SK-N-SH (cell line): ENCODE results near the gene CYP11A1. TPM values are rescaled to one million over a fixed set of nuclear protein-coding genes. Genes with fewer than 3 reads are reported as not detected.
A peak's percentile ranks its signal among the peaks of the same experiment; 100 is the strongest.

ENCODE experiments used
- CTCF ChIA-PET: fragments of 300-600, 350-600 bp; formaldehyde crosslinking; extraction: SDS; loops from one replicate; lab custom pipeline; 2021; lab: Yijun Ruan, JAX
- POLR2A ChIA-PET: fragments of 350-600 bp; sonication (Branson Sonifier 250); formaldehyde crosslinking; extraction: SDS; loops from one replicate; lab custom pipeline; 2020; ENCODE audit warnings: antibody characterized with exemption, inconsistent platforms; lab: Yijun Ruan, JAX
- DNase-seq: peaks from one replicate; pipeline ENCODE4 v3.0.0; 2012
- H2AFZ ChIP-seq: fragments of 200-600 bp; sonication (generic); 2 replicates; pipeline ENCODE4 v1.8.1; 2016; ENCODE audit warnings: antibody characterized with exemption, mild to moderate bottlenecking, low read depth
- H3F3A ChIP-seq: fragments of 200-600 bp; sonication (generic); replicated peaks from 2 replicates; pipeline ENCODE3; 2016; ENCODE audit warnings: antibody characterized with exemption, mild to moderate bottlenecking; ENCODE audit not compliant: insufficient read depth
- H3K27ac ChIP-seq, 2 experiments: fragments of 200-500 bp in 1 of 2; fragments of 200-600 bp in 1 of 2; sonication (Bioruptor generic) in 1 of 2; sonication (generic), shearing (Covaris generic) in 1 of 2; 2 replicates each; pipeline versions ENCODE4 v1.5.1 to v1.6.1; 2014 to 2016; ENCODE audit warnings: low read depth in 2 of 2, inconsistent platforms in 1 of 2, low read length in 1 of 2, mild to moderate bottlenecking in 1 of 2, mixed read lengths in 1 of 2
- H3K27me3 ChIP-seq: fragments of 200-600 bp; sonication (generic), shearing (Covaris generic); 2 replicates; pipeline ENCODE4 v1.6.1; 2016; ENCODE audit warnings: mixed run types; ENCODE audit not compliant: insufficient read depth
- H3K36me3 ChIP-seq, 2 experiments: fragments of 200-500 bp in 1 of 2; fragments of 200-600 bp in 1 of 2; sonication (Bioruptor generic) in 1 of 2; sonication (generic) in 1 of 2; replicated peaks in 1 of 2; 2 replicates each; pipeline versions ENCODE3 to v1.5.1; 2014 to 2016; ENCODE audit warnings: low read length in 1 of 2, mild to moderate bottlenecking in 1 of 2; ENCODE audit not compliant: insufficient read depth in 2 of 2, control insufficient read depth in 1 of 2
- H3K4me1 ChIP-seq, 2 experiments: fragments of 200-500 bp in 1 of 2; fragments of 200-600 bp in 1 of 2; sonication (Bioruptor generic) in 1 of 2; sonication (generic), shearing (Covaris generic) in 1 of 2; 2 replicates each; pipeline versions ENCODE4 v1.5.1 to v1.6.1; 2014 to 2016; ENCODE audit warnings: low read depth in 1 of 2, low read length in 1 of 2, mixed run types in 1 of 2; ENCODE audit not compliant: insufficient read depth in 2 of 2, control insufficient read depth in 1 of 2
- H3K4me2 ChIP-seq: fragments of 200-600 bp; sonication (generic), shearing (Covaris generic); 2 replicates; pipeline ENCODE4 v1.6.1; 2017; ENCODE audit warnings: mixed run types
- H3K4me3 ChIP-seq, 2 experiments: fragments of 200-500 bp in 1 of 2; fragments of 200-600 bp in 1 of 2; sonication (Bioruptor generic) in 1 of 2; sonication (generic), shearing (Covaris generic) in 1 of 2; 2 replicates each; pipeline versions ENCODE4 v1.5.1 to v1.8.1; 2014 to 2016; ENCODE audit warnings: low read depth in 2 of 2, inconsistent platforms in 1 of 2, low read length in 1 of 2, mild to moderate bottlenecking in 1 of 2, mixed read lengths in 1 of 2, moderate library complexity in 1 of 2
- H3K79me2 ChIP-seq: fragments of 200-600 bp; sonication (generic); 2 replicates; pipeline ENCODE4 v1.8.1; 2017; ENCODE audit warnings: mild to moderate bottlenecking; ENCODE audit not compliant: insufficient read depth
- H3K9ac ChIP-seq: fragments of 200-600 bp; sonication (generic); 2 replicates; pipeline ENCODE4 v1.6.1; 2017; ENCODE audit warnings: mixed run types
- H3K9me2 ChIP-seq: fragments of 200-600 bp; sonication (generic); 2 replicates; pipeline ENCODE4 v1.6.1; 2017; ENCODE audit warnings: mixed run types
- H3K9me3 ChIP-seq: fragments of 200-600 bp; sonication (generic); 2 replicates; pipeline ENCODE4 v1.6.1; 2017; ENCODE audit warnings: mixed run types, mild to moderate bottlenecking, moderate library complexity
- H4K20me1 ChIP-seq: fragments of 200-600 bp; sonication (generic); 2 replicates; pipeline ENCODE4 v1.6.1; 2017; ENCODE audit warnings: mild to moderate bottlenecking, mixed run types; ENCODE audit not compliant: insufficient read depth
- ELF1 ChIP-seq: IDR thresholded peaks from 2 replicates; pipeline ENCODE4 v1.4.0; 2012
- EP300 ChIP-seq, 2 experiments: IDR thresholded peaks; 2 replicates each; pipeline versions ENCODE4 v1.4.0 to v1.6.1; 2012; ENCODE audit warnings: borderline replicate concordance in 1 of 2, low read depth in 1 of 2, low read length in 1 of 2
- EZH2phosphoT487 ChIP-seq: fragments of 200-600 bp; sonication (generic); IDR thresholded peaks from 2 replicates; pipeline ENCODE4 v1.6.1; 2017; ENCODE audit warnings: low read depth, mixed run types, mild to moderate bottlenecking, antibody characterized with exemption, moderate library complexity, borderline replicate concordance
- FOSL2 ChIP-seq: IDR thresholded peaks from 2 replicates; pipeline ENCODE4 v1.4.0; 2012; ENCODE audit warnings: low read depth, mild to moderate bottlenecking, moderate library complexity, borderline replicate concordance
- FOXM1 ChIP-seq: IDR thresholded peaks from 2 replicates; pipeline ENCODE4 v1.4.0; 2012; ENCODE audit warnings: low read depth, mild to moderate bottlenecking
- GATA2 ChIP-seq: sonication (generic); formaldehyde crosslinking; IDR thresholded peaks from 2 replicates; pipeline ENCODE4 v1.5.0; 2020; ENCODE audit warnings: mild to moderate bottlenecking, missing genetic modification reagents
- IRF3 ChIP-seq: fragments of 150-350 bp; IDR thresholded peaks from 2 replicates; pipeline ENCODE4 v1.6.1; 2016; ENCODE audit warnings: mild to moderate bottlenecking, low read depth, low read length
- PBX3 ChIP-seq: IDR thresholded peaks from 2 replicates; pipeline ENCODE4; 2012
- RAD21 ChIP-seq: IDR thresholded peaks from 2 replicates; pipeline ENCODE4 v1.6.1; 2012; ENCODE audit warnings: mild to moderate bottlenecking, low read length
- RXRA ChIP-seq: IDR thresholded peaks from 2 replicates; pipeline ENCODE4 v1.4.0; 2012; ENCODE audit warnings: low read depth, mild to moderate bottlenecking, borderline replicate concordance
- SMC3 ChIP-seq: IDR thresholded peaks from 2 replicates; pipeline ENCODE4 v1.6.1; 2012; ENCODE audit warnings: low read depth, low read length, improper control_type of control experiment
- TAF1 ChIP-seq: IDR thresholded peaks from 2 replicates; pipeline ENCODE4 v1.6.1; 2012; ENCODE audit warnings: low read depth, mild to moderate bottlenecking, low read length, moderate library complexity, borderline replicate concordance
- TCF12 ChIP-seq: IDR thresholded peaks from 2 replicates; pipeline ENCODE4 v1.4.0; 2012
- USF1 ChIP-seq: IDR thresholded peaks from 2 replicates; pipeline ENCODE4 v1.4.0; 2012; ENCODE audit warnings: low read depth, borderline replicate concordance
- USF2 ChIP-seq: fragments of 150-350 bp; IDR thresholded peaks from 2 replicates; pipeline ENCODE4 v1.6.1; 2017; ENCODE audit warnings: antibody characterized with exemption, low read length, low read depth, borderline replicate concordance
- WGBS: methylation state at CpG from one replicate; pipeline ENCODE4 v1.1.6; 2017; ENCODE audit warnings: low lambda C conversion rate; 5-methylcytosine and 5-hydroxymethylcytosine counted together
- polyA plus RNA-seq, 3 experiments: library from polyadenylated mRNA; depleted of rRNA; stranded (reverse); fragments of >200 nt; gene quantifications; 2 replicates each; pipeline ENCODE4 v1.2.3, GENCODE V29; 2012

The CYP11A1 gene
- polyA plus RNA-seq, 1 of the 3 experiments (the other 2 are of a cell fraction) = 0.08 TPM

- Histone ChIP-seq H3K4me1 (peaks cover 0 to 3% of the 10 kb centered on the region in 2 experiments; a peak in 1 of 4 replicates), H4K20me1 (no peaks in the 10 kb centered on the region), H3K9me2 (no peaks in the 10 kb centered on the region), H3K27me3 (no peaks in the 10 kb centered on the region), H3K4me3 (no peak overlapping the region), H3F3A (no peaks in the 10 kb centered on the region), H3K4me2 (no peak overlapping the region), H3K9me3 (no peaks in the 10 kb centered on the region), H3K79me2 (no peaks in the 10 kb centered on the region), H3K9ac (no peak overlapping the region), H3K36me3 (no peaks in the 10 kb centered on the region), H3K27ac (no peak overlapping the region), H2AFZ (peak overlapping the region; percentile 30; the same call in 1 of the 2 replicates)
- 84% methylated on average over 3 of the region's 10 CpGs for WGBS
- DNase-seq = no peak
- POLR2A ChIA-PET = no interaction called here
- no peak for TF ChIP-seq FOXM1
- TF ChIP-seq FOSL2 = peak; percentile 16; the same call in 1 of the 2 replicates
- CTCF ChIA-PET = interaction anchor here (1.6 kb wide), 1 partner anchor 24 kb away, joined by 5 read pairs; no protein-coding TSS in a partner anchor
Observed at GRCh38 chr15:74345051-74345450, 22.4 kb downstream of the CYP11A1 start.

- no peaks in the 10 kb centered on the region for H3K79me2 ChIP-seq
- TF ChIP-seq EZH2phosphoT487 (no peak), RXRA (no peak), USF1 (no peak), ELF1 (no peak), TAF1 (no peak), PBX3 (no peak), SMC3 (no peak)
- TF ChIP-seq, all 33 proteins: peak for 0
- Histone ChIP-seq H4K20me1 (no peaks in the 10 kb centered on the region), H3K9me3 (no peaks in the 10 kb centered on the region), H3K27ac (no peak overlapping the region), H3K4me3 (no peak overlapping the region), H3K36me3 (no peaks in the 10 kb centered on the region), H3K9me2 (no peaks in the 10 kb centered on the region), H3K27me3 (no peaks in the 10 kb centered on the region), H3K9ac (no peak overlapping the region), H2AFZ (no peak overlapping the region), H3F3A (no peaks in the 10 kb centered on the region), H3K4me2 (no peak overlapping the region), H3K4me1 (peaks cover 0 to 3% of the 10 kb centered on the region in 2 experiments; a peak in 1 of 4 replicates)
- 76% methylated on average over 4 of the region's 8 CpGs for WGBS
- DNase-seq = no peak
- POLR2A ChIA-PET = no interaction called here
- CTCF ChIA-PET = interaction anchor here (1.6 kb wide), 1 partner anchor 23 kb away, joined by 5 read pairs; no protein-coding TSS in a partner anchor
Observed at GRCh38 chr15:74343797-74344127, 23.7 kb downstream of the CYP11A1 start.

GRCh38 chr15:74343127-74343796, 24.2 kb downstream of the CYP11A1 start:
- Histone ChIP-seq H3K27ac (no peak overlapping the region), H3K9me3 (no peaks in the 10 kb centered on the region), H3K27me3 (no peaks in the 10 kb centered on the region), H3F3A (no peaks in the 10 kb centered on the region), H4K20me1 (no peaks in the 10 kb centered on the region), H3K79me2 (no peaks in the 10 kb centered on the region), H3K4me3 (no peak overlapping the region), H2AFZ (no peak overlapping the region), H3K9ac (no peak overlapping the region), H3K36me3 (no peaks in the 10 kb centered on the region), H3K9me2 (no peaks in the 10 kb centered on the region), H3K4me2 (no peak overlapping the region), H3K4me1 (peaks cover 0 to 3% of the 10 kb centered on the region in 2 experiments; a peak in 1 of 4 replicates)
- POLR2A ChIA-PET = no interaction called here
- WGBS = 86% methylated on average over 14 of the region's 14 CpGs
- no peak for DNase-seq
- CTCF ChIA-PET = no interaction called here
- TF ChIP-seq USF1 (no peak), TCF12 (no peak), FOSL2 (no peak), TAF1 (no peak), GATA2 (no peak), FOXM1 (no peak), IRF3 (no peak), EP300 (IDR thresholded peaks at IDR 0.05; ENCODE audit: borderline replicate concordance in 1 of 2, low read depth in 1 of 2, low read length in 1 of 2) (no peak), RXRA (no peak), USF2 (no peak), RAD21 (no peak)
